H1 (cell line): ENCODE measurements around the gene SIGLEC14. TPM values are rescaled to one million over a fixed set of nuclear protein-coding genes. Genes with fewer than 3 reads are reported as not detected.

Experiments
- CTCF ChIA-PET: fragments of 300-600 bp; sonication (Branson Sonifier 250); formaldehyde crosslinking; loops from one replicate; lab custom pipeline; 2021; ENCODE audit not compliant: partially characterized antibody; lab: Charles Lee
- POLR2A ChIA-PET: fragments of 300-600 bp; sonication (Branson Sonifier 250); formaldehyde crosslinking; loops from one replicate; lab custom pipeline; 2021; ENCODE audit warnings: inconsistent platforms; ENCODE audit not compliant: partially characterized antibody; lab: Charles Lee
- DNase-seq, 2 experiments: peaks; one replicate each; pipeline versions ENCODE4 v3.0.0 to v3.0.0-alpha.2; 2010 to 2022; ENCODE audit warnings: low spot score in 2 of 2, low read depth in 1 of 2, mixed read lengths in 1 of 2
- FAIRE-seq: peaks from 2 replicates; lab custom pipeline; 2011; peaks lifted over from hg19 to GRCh38; lab: Jason Lieb, UNC
- H2AFZ ChIP-seq: 2 replicates; pipeline ENCODE4 v1.8.1; 2012; ENCODE audit warnings: low read length, inconsistent platforms
- H2AK5ac ChIP-seq: 2 replicates; pipeline ENCODE4 v1.6.1; 2013; ENCODE audit warnings: low read depth, low read length
- H2BK120ac ChIP-seq: replicated peaks from 2 replicates; pipeline ENCODE3; 2013; ENCODE audit warnings: low read depth, low read length, inconsistent platforms
- H2BK12ac ChIP-seq: 2 replicates; pipeline ENCODE4 v1.6.1; 2013; ENCODE audit warnings: low read depth, low read length
- H2BK15ac ChIP-seq: 2 replicates; pipeline ENCODE4 v1.6.1; 2013; ENCODE audit warnings: low read length
- H2BK20ac ChIP-seq: 2 replicates; pipeline ENCODE4 v1.6.1; 2013; ENCODE audit warnings: low read length
- H2BK5ac ChIP-seq: 2 replicates; pipeline ENCODE4 v1.6.1; 2013; ENCODE audit warnings: low read depth, low read length
- H3K14ac ChIP-seq: 2 replicates; pipeline ENCODE4 v1.6.1; 2013; ENCODE audit warnings: inconsistent platforms; ENCODE audit not compliant: insufficient read length
- H3K18ac ChIP-seq: 2 replicates; pipeline ENCODE4 v1.6.1; 2013; ENCODE audit warnings: low read length; ENCODE audit errors: extremely low read depth
- H3K23ac ChIP-seq: 2 replicates; pipeline ENCODE4 v1.6.1; 2013; ENCODE audit warnings: inconsistent platforms; ENCODE audit not compliant: insufficient read length
- H3K23me2 ChIP-seq: 2 replicates; pipeline ENCODE4 v1.6.1; 2013; ENCODE audit warnings: low read depth, low read length
- H3K27ac ChIP-seq: 2 replicates; pipeline ENCODE4 v1.6.1; 2011; ENCODE audit warnings: low read depth, low read length, inconsistent platforms
- H3K27me3 ChIP-seq, 4 experiments: replicated peaks in 1 of 4; 1 replicate in 1 of 4; 2 replicates in 3 of 4; pipeline versions ENCODE4 v1.6.1 to v1.8.1; 2011 to 2013; ENCODE audit warnings: low read length in 3 of 4, mild to moderate bottlenecking in 3 of 4, inconsistent platforms in 2 of 4, mixed read lengths in 2 of 4, moderate library complexity in 1 of 4; ENCODE audit not compliant: control insufficient read depth in 3 of 4, insufficient read depth in 3 of 4; ENCODE audit errors: extremely low read depth in 1 of 4
- H3K36me3 ChIP-seq, 4 experiments: 2 replicates each; pipeline versions ENCODE4 v1.6.1 to v1.8.1; 2011 to 2013; ENCODE audit warnings: mild to moderate bottlenecking in 4 of 4, low read length in 3 of 4, moderate library complexity in 2 of 4, control low read depth in 1 of 4, inconsistent platforms in 1 of 4; ENCODE audit not compliant: insufficient read depth in 4 of 4, control insufficient read depth in 2 of 4
- H3K4ac ChIP-seq: replicated peaks from 2 replicates; pipeline ENCODE3; 2013; ENCODE audit warnings: low read length, low read depth, mixed read lengths, inconsistent platforms; ENCODE audit not compliant: insufficient read length
- H3K4me1 ChIP-seq, 4 experiments: replicated peaks in 1 of 4; 1 replicate in 1 of 4; 2 replicates in 3 of 4; pipeline versions ENCODE4 v1.6.1 to v1.8.1; 2011 to 2013; ENCODE audit warnings: low read length in 3 of 4, inconsistent platforms in 2 of 4, mixed read lengths in 1 of 4; ENCODE audit not compliant: insufficient read depth in 4 of 4, control insufficient read depth in 3 of 4
- H3K4me2 ChIP-seq, 2 experiments: 2 replicates each; pipeline versions ENCODE4 v1.6.1 to v1.8.1; 2011 to 2013; ENCODE audit warnings: low read depth in 2 of 2, low read length in 2 of 2, control low read depth in 1 of 2, inconsistent platforms in 1 of 2, mild to moderate bottlenecking in 1 of 2; ENCODE audit not compliant: insufficient read depth in 1 of 2
- H3K4me3 ChIP-seq, 4 experiments: fragments of 200-600, 300-600 bp in 1 of 4; sonication (generic), shearing (Covaris generic), sonication (Bioruptor Twin) in 1 of 4; 2 replicates each; pipeline versions ENCODE4 v1.5.1 to v1.8.1; 2011 to 2016; ENCODE audit warnings: low read length in 4 of 4, low read depth in 3 of 4, control low read depth in 2 of 4, inconsistent platforms in 2 of 4, mild to moderate bottlenecking in 2 of 4, mixed read lengths in 1 of 4, moderate library complexity in 1 of 4; ENCODE audit not compliant: insufficient read depth in 2 of 4; ENCODE audit errors: extremely low read depth in 1 of 4
- H3K56ac ChIP-seq: replicated peaks from 2 replicates; pipeline ENCODE3; 2013; ENCODE audit warnings: low read depth, mild to moderate bottlenecking, mixed read lengths, low read length, inconsistent platforms; ENCODE audit not compliant: insufficient read length
- H3K79me1 ChIP-seq: 2 replicates; pipeline ENCODE4 v1.6.1; 2013; ENCODE audit warnings: low read depth, low read length, control low read depth
- H3K79me2 ChIP-seq, 2 experiments: 2 replicates each; pipeline versions ENCODE4 v1.6.1 to v1.8.1; 2012 to 2013; ENCODE audit warnings: low read length in 2 of 2, mild to moderate bottlenecking in 2 of 2, inconsistent platforms in 1 of 2; ENCODE audit not compliant: insufficient read depth in 2 of 2, control insufficient read depth in 1 of 2
- H3K9ac ChIP-seq, 4 experiments: replicated peaks in 1 of 4; 1 replicate in 1 of 4; 2 replicates in 3 of 4; pipeline versions ENCODE4 v1.6.1 to v1.8.1; 2011 to 2013; ENCODE audit warnings: low read depth in 3 of 4, low read length in 3 of 4, control low read depth in 2 of 4, mild to moderate bottlenecking in 2 of 4, moderate library complexity in 2 of 4, inconsistent platforms in 1 of 4; ENCODE audit errors: extremely low read depth in 1 of 4
- H3K9me3 ChIP-seq, 2 experiments: 2 replicates each; pipeline versions ENCODE4 v1.6.1 to v1.8.1; 2012 to 2013; ENCODE audit warnings: mild to moderate bottlenecking in 2 of 2, moderate library complexity in 2 of 2, control low read depth in 1 of 2, inconsistent platforms in 1 of 2, low read depth in 1 of 2, low read length in 1 of 2, mixed read lengths in 1 of 2; ENCODE audit not compliant: insufficient read depth in 2 of 2
- H4K20me1 ChIP-seq, 2 experiments: replicated peaks in 1 of 2; 2 replicates each; pipeline versions ENCODE3 to v1.8.1; 2011 to 2013; ENCODE audit warnings: inconsistent platforms in 2 of 2, low read length in 2 of 2, mild to moderate bottlenecking in 1 of 2; ENCODE audit not compliant: insufficient read depth in 2 of 2, control insufficient read depth in 1 of 2
- H4K5ac ChIP-seq: 2 replicates; pipeline ENCODE4 v1.6.1; 2013; ENCODE audit warnings: low read length, low read depth, mixed read lengths, inconsistent platforms; ENCODE audit not compliant: insufficient read length
- H4K8ac ChIP-seq: 2 replicates; pipeline ENCODE4 v1.8.0; 2013; ENCODE audit warnings: mild to moderate bottlenecking, moderate library complexity, low read length, inconsistent platforms; ENCODE audit not compliant: insufficient read depth; ENCODE audit errors: extremely low read depth
- H4K91ac ChIP-seq: replicated peaks from 2 replicates; pipeline ENCODE3; 2013; ENCODE audit warnings: low read length, mixed read lengths, inconsistent platforms; ENCODE audit not compliant: insufficient read length
- FOSL1 ChIP-seq: IDR thresholded peaks from 2 replicates; pipeline ENCODE4 v1.6.1; 2011; ENCODE audit warnings: mild to moderate bottlenecking, low read depth, low read length, moderate library complexity; ENCODE audit not compliant: insufficient read depth
- TBP ChIP-seq: IDR thresholded peaks from 2 replicates; pipeline ENCODE4 v1.6.1; 2011; ENCODE audit warnings: low read depth, low read length, improper control_type of control experiment
- WGBS, 2 experiments: shearing (Covaris generic) in 1 of 2; methylation state at CpG; one replicate each; pipeline versions ENCODE4 v1.1.6 to v1.1.7; 2013 to 2015; ENCODE audit warnings: low lambda C conversion rate in 2 of 2, mixed read lengths in 2 of 2, inconsistent platforms in 1 of 2, low coverage in 1 of 2, missing lambda C conversion rate in 1 of 2; ENCODE audit not compliant: insufficient replicate concordance in 2 of 2, insufficient coverage in 1 of 2, insufficient read length in 1 of 2; ENCODE audit errors: extremely low coverage in 1 of 2, missing lambda C conversion rate in 1 of 2; 5-methylcytosine and 5-hydroxymethylcytosine counted together
- polyA plus RNA-seq, 7 experiments: library from polyadenylated mRNA; depleted of rRNA in 3 of 7; stranded (reverse) in 5 of 7; unstranded in 2 of 7; fragments of >200 nt in 5 of 7; fragments of 200-250 nt in 2 of 7; gene quantifications; 1 replicate in 5 of 7; 2 replicates in 1 of 7; 4 replicates in 1 of 7; pipeline versions ENCODE4 v1.2.1 to v1.2.3, GENCODE V29; 2011 to 2013; ENCODE audit warnings: missing spikeins in 2 of 7, mixed read lengths in 2 of 7
- total RNA-seq: library from RNA; stranded (reverse); fragmentation: NEBNext Ultra II Directional; extraction: Animal tissue kit (Norgen Biotek cat#: 25700); gene quantifications from 2 replicates; pipeline ENCODE4 v1.2.1, GENCODE V29; 2021

SIGLEC14 gene
- total and polyA plus RNA-seq, 2 of the 8 experiments (the other 6 are each of a cell fraction or from before 2014, with no cell fraction given): not detected

- no peak for FAIRE-seq
- no peak overlapping the region for H3K56ac ChIP-seq
- H3K79me2 ChIP-seq: no peaks in the 10 kb centered on the region
- no peaks in the 10 kb centered on the region for H3K23me2 ChIP-seq
- no peak overlapping the region for H4K5ac ChIP-seq
- H2BK120ac ChIP-seq: no peak overlapping the region
- WGBS, 2 experiments: 79% methylated on average over 2 of the region's 2 CpGs; no CpG with 5 or more reads in 1 of the 2 experiments
- H3K14ac ChIP-seq: no peak overlapping the region
- no peak overlapping the region for H2BK15ac ChIP-seq
- no peak overlapping the region for H2BK12ac ChIP-seq
- TF ChIP-seq TBP (no peak), FOSL1 (no peak)
- TF ChIP-seq, all 59 proteins: peak for 0
- no peaks in the 10 kb centered on the region for H3K4me1 ChIP-seq
- no peak overlapping the region for H2AK5ac ChIP-seq
- no peak overlapping the region for H2AFZ ChIP-seq
- H3K79me1 ChIP-seq: no peaks in the 10 kb centered on the region
- H3K18ac ChIP-seq: no peak overlapping the region
- H2BK5ac ChIP-seq: no peak overlapping the region
- no peaks in the 10 kb centered on the region for H3K36me3 ChIP-seq
- no peak overlapping the region for H4K91ac ChIP-seq
- H3K4ac ChIP-seq: no peak overlapping the region
- POLR2A ChIA-PET: no interaction called here
- H4K20me1 ChIP-seq: no peaks in the 10 kb centered on the region
- no peak overlapping the region for H3K9ac ChIP-seq
- H4K8ac ChIP-seq: no peak overlapping the region
- H3K27me3 ChIP-seq: no peaks in the 10 kb centered on the region
- H3K4me3 ChIP-seq: no peak overlapping the region
- no peak overlapping the region for H2BK20ac ChIP-seq
- CTCF ChIA-PET: interaction anchor here (0.7 to 1.0 kb wide), 3 partner anchors 13 to 140 kb away, joined by 3 read pairs; partner anchors contain the start of gene FPR2
- no peak for DNase-seq
- peaks cover 39 to 56% of the 10 kb centered on the region in 2 experiments for H3K9me3 ChIP-seq
- no peak overlapping the region for H3K27ac ChIP-seq
- H3K23ac ChIP-seq: no peak overlapping the region
- H3K4me2 ChIP-seq: no peak overlapping the region
Measured at GRCh38 chr19:51621178-51621577, 25.4 kb downstream of the SIGLEC14 start.
